Cardiac muscle cell (in vitro differentiated cells and primary cell): ENCODE results near the gene ACVR1. TPM values are rescaled to one million over a fixed set of nuclear protein-coding genes. Genes with fewer than 3 reads are reported as not detected.
"Not testable (repeated sequence)": the region's sequence is repeated elsewhere in the genome, so short reads cannot be mapped to it uniquely, and the experiment has no call there.

Source experiments
- DNase-seq, 2 donors: peaks; one replicate each; pipeline versions ENCODE4 v3.0.0 to v3.0.0-alpha.2; 2010 to 2017; ENCODE audit warnings: low read depth in 1 of 2, low spot score in 1 of 2
- H3K27ac ChIP-seq: fragments of 200-600 bp; sonication (generic); 2 replicates; pipeline ENCODE4 v1.5.1; 2016
- H3K27me3 ChIP-seq: fragments of 200-600 bp; sonication (generic); 2 replicates; pipeline ENCODE4 v1.6.0; 2016; ENCODE audit warnings: control low read depth
- H3K36me3 ChIP-seq: fragments of 200-600 bp; sonication (generic); 2 replicates; pipeline ENCODE4 v1.5.1; 2016; ENCODE audit warnings: control low read depth
- H3K4me1 ChIP-seq: fragments of 200-600 bp; sonication (generic); 2 replicates; pipeline ENCODE4 v1.8.1; 2017; ENCODE audit warnings: low read depth, mild to moderate bottlenecking, mixed run types
- H3K4me3 ChIP-seq: fragments of 200-600 bp; sonication (generic); 2 replicates; pipeline ENCODE4 v1.5.1; 2016; ENCODE audit warnings: mild to moderate bottlenecking
- H3K9me3 ChIP-seq: fragments of 200-600 bp; sonication (generic); 2 replicates; pipeline ENCODE4 v1.5.1; 2017; ENCODE audit warnings: low read depth, mild to moderate bottlenecking, control low read depth
- polyA plus RNA-seq: library from polyadenylated mRNA; unstranded; fragments of >200 nt; fragmentation: Nextera tagmentation; extraction: Ambion mirVana; gene quantifications from 2 replicates; pipeline ENCODE4 v1.2.1, GENCODE V29; 2016
- total RNA-seq: library from RNA; depleted of rRNA; stranded (reverse); fragments of >200 nt; gene quantifications from 2 replicates; pipeline ENCODE4 v1.2.3, GENCODE V29; 2016
- TF ChIP-seq, protein P1 (sequence below): IDR thresholded peaks from 2 replicates; pipeline ENCODE4 v1.5.1; 2012; ENCODE audit warnings: low read depth, mild to moderate bottlenecking, low read length

ACVR1 gene
- total and polyA plus RNA-seq, 2 experiments from 2014 or later: 7.5 to 12.9 TPM

DNA sequence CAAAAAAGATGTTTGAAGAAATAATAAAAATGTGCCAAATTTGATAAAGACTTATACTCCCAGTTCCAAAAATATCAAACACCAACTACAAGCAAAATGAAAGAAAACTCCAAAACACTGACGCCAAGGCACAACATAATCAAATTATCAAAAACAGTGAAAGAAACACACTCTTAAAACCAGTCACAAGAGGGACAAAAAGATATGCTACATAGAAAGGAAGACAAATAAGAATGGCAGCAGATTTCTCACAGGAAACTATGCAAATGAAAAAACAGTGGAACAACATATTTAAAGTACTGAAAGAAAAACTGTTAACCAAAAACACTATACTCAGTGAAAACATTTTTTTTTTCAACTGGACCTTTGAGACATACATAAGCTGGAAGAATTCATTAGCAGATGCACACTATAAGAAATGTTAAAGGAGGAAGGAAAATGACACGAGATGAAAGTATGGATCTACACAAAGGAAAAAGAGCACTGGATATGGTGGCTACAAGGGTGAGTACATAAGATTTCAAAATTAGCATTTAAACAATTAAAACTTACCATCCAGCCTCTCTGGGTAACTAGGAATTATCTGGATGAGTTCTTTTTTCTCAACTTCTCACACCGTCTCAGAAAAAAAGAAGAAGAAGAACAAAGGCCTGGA, 153.4 kb downstream of the ACVR1 start:
- Histone ChIP-seq H3K27me3 (no peaks in the 10 kb centered on the region), H3K9me3 (no peaks in the 10 kb centered on the region), H3K36me3 (no peaks in the 10 kb centered on the region), H3K4me3 (no peak overlapping the region), H3K27ac (no peak overlapping the region), H3K4me1 (no peaks in the 10 kb centered on the region)
- DNase-seq: no peak
- TF ChIP-seq, protein P1, sequence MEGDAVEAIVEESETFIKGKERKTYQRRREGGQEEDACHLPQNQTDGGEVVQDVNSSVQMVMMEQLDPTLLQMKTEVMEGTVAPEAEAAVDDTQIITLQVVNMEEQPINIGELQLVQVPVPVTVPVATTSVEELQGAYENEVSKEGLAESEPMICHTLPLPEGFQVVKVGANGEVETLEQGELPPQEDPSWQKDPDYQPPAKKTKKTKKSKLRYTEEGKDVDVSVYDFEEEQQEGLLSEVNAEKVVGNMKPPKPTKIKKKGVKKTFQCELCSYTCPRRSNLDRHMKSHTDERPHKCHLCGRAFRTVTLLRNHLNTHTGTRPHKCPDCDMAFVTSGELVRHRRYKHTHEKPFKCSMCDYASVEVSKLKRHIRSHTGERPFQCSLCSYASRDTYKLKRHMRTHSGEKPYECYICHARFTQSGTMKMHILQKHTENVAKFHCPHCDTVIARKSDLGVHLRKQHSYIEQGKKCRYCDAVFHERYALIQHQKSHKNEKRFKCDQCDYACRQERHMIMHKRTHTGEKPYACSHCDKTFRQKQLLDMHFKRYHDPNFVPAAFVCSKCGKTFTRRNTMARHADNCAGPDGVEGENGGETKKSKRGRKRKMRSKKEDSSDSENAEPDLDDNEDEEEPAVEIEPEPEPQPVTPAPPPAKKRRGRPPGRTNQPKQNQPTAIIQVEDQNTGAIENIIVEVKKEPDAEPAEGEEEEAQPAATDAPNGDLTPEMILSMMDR: no peak

DNA sequence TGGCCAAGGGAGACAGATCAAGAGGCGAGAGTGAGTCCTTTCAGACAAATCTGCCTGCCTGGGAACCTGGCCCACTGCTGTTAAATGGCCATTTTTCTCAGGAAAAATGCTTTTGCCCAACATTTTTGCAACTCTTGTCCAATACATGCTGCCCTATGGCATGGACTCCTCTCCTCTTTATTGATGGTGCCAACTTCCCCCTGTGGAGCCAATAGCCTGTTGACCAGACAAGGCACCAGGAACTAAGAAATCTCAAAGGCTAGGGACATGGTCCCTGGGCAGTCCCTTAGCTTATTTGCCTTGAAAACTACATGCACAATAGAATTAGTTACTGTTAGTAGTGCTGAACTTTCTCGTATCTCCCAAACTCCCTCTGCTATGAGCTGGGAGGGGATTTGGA, 155.6 kb downstream of the ACVR1 start:
- Histone ChIP-seq H3K4me1 (no peaks in the 10 kb centered on the region), H3K36me3 (no peaks in the 10 kb centered on the region)
- TF ChIP-seq, protein P1: no peak

DNA sequence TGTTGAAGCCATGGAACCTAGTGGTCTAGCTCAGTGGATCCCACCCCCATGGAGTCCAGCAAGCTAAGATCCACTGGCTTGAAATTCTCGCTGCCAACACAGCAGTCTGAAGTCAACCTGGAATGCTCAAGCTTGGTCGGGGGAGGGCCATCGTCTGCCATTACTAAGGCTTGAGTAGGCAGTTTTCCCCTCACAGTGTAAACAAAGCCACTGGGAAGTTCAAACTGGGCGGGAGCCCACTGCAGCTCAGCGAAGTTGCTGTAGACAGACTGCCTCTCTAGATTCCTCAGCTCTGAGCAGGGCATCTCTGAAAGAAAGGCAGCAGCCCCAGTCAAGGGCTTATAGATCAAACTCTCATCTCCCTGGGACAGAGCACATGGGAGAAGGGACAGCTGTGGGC, 171.5 kb downstream of the ACVR1 start:
- H3K27ac ChIP-seq, DNase-seq, H3K4me1 ChIP-seq, H3K4me3 ChIP-seq, H3K36me3 ChIP-seq, H3K9me3 ChIP-seq, H3K27me3 ChIP-seq: not testable (repeated sequence)

More for the DNA sequence above, 155.6 kb downstream of the ACVR1 start:
- DNase-seq: no peak
- no peak overlapping the region for H3K4me3 ChIP-seq
- no peaks in the 10 kb centered on the region for H3K27me3 ChIP-seq
- H3K9me3 ChIP-seq: no peaks in the 10 kb centered on the region
- no peak overlapping the region for H3K27ac ChIP-seq

DNA sequence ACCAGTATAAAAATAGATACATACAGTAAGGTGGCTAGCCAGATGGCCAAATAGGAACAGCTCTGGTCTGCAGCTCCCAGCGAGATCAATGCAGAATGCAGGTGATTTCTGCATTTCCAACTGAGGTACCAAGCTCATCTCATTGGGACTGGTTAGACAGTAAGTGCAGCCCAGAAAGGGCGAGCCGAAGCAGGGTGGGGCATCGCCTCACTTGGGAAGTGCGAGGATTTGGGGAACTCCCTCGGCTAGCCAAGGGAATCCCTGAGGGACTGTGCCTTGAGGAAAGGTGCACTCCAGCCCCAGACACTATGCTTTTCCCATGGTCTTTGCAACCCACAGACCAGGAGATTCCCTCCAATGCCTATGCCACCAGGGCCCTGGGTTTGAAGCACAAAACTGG, 172.0 kb downstream of the ACVR1 start:
- not testable (repeated sequence) for H3K4me1 ChIP-seq, H3K36me3 ChIP-seq, H3K9me3 ChIP-seq, DNase-seq, H3K4me3 ChIP-seq, H3K27me3 ChIP-seq, H3K27ac ChIP-seq

DNA sequence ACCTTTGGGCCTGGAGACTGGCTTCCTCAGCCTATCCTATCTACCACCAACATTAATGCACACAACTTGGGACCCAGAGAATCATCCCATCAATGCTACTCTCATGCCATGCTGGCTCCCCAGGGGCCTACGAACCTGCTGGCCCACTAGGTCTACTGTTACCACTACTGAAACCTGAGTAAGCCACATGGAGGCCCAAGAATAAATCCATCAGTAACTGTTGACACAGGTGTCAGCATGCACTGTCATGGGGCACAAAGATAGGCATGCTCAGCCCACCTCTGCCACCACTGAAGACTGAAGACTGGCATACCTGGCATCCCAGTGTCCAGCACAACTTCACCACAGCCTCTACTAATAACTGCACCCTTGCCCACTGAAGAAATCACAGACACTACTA, 176.3 kb downstream of the ACVR1 start:
- no peak for DNase-seq
- TF ChIP-seq, protein P1: no peak
- Histone ChIP-seq H3K27ac (no peak overlapping the region), H3K36me3 (no peaks in the 10 kb centered on the region), H3K27me3 (no peaks in the 10 kb centered on the region), H3K9me3 (no peaks in the 10 kb centered on the region), H3K4me1 (no peaks in the 10 kb centered on the region), H3K4me3 (no peak overlapping the region)

DNA sequence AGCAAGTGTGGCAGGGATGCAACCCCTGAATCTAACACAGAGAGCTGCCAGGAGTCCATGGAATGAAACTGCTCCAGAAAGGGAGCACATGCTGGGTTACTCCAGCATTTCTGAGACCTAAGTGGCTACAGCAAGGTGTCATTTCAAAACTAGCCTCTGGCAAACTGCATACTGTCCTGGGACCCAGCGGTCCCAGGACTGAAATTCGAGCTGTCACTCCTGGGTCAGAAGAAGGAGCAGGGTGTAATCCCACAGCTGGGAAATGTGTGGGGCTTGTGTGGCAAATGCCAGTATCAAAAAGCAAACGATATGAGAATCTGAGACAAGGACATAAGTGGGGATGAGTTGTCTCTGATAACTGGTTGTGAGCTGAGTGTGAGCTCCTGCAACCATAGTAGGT, 177.1 kb downstream of the ACVR1 start:
- no peak for DNase-seq
- Histone ChIP-seq H3K9me3 (no peaks in the 10 kb centered on the region), H3K4me1 (no peaks in the 10 kb centered on the region), H3K36me3 (no peaks in the 10 kb centered on the region), H3K27me3 (no peaks in the 10 kb centered on the region), H3K4me3 (no peak overlapping the region), H3K27ac (no peak overlapping the region)
- TF ChIP-seq, protein P1: no peak

DNA sequence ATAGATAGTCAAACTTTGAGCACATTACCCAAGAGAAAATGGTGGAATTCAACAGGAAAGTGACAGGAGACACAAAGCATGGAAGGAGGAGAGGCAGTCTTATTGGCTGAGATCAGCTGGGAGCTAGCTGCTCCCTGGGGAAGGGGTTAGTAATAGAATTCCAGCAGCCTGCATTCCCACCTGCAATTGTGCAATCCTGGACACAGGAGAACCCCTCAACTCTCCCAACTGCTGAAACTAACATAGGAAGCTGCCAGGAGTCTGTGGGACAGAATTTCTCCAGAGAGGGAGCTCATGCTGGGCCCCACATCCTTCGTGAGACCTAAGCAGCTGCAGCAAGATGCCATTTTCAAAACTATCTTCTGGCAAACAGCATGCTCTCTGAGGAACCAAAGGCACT, 177.7 kb downstream of the ACVR1 start:
- H3K27ac ChIP-seq: no peak overlapping the region
- no peaks in the 10 kb centered on the region for H3K36me3 ChIP-seq
- peak in 1 of 2 donors; percentile 44 for DNase-seq
- H3K4me3 ChIP-seq: no peak overlapping the region
- no peaks in the 10 kb centered on the region for H3K9me3 ChIP-seq
- H3K4me1 ChIP-seq: no peaks in the 10 kb centered on the region
- TF ChIP-seq, protein P1: no peak
- no peaks in the 10 kb centered on the region for H3K27me3 ChIP-seq
